ENCODE measurements around the gene SOX6. TPM values are rescaled to one million over a fixed set of nuclear protein-coding genes. Genes with fewer than 3 reads are reported as not detected.

The SOX6 gene
- polyA plus RNA-seq, 1 donor (not counting 4 experiments of a cell fraction or from before 2014, with no cell fraction given), result 6.0 TPM

GRCh38 chr11:15942126-15942525, 414.2 kb downstream of the SOX6 start:
- H3K36me3 ChIP-seq (ENCODE audit: control insufficient read depth in 2 of 2, extremely low read depth in 1 of 2, insufficient read depth in 2 of 2, low read length in 2 of 2), result no peaks in the 10 kb centered on the region
- H3K9ac ChIP-seq (ENCODE audit: control insufficient read depth, extremely low read depth, insufficient read depth, low read length), result no peak overlapping the region
- no peak overlapping the region for H2AFZ ChIP-seq (ENCODE audit: control insufficient read depth, low read length)
- no peak overlapping the region for H3K4me3 ChIP-seq (ENCODE audit: control insufficient read depth in 2 of 3, extremely low read depth in 1 of 3, insufficient read depth in 2 of 3, low read depth in 1 of 3, low read length in 3 of 3)
- H4K20me1 ChIP-seq (ENCODE audit: control insufficient read depth, extremely low read depth, insufficient read depth, low read length), result no peaks in the 10 kb centered on the region
- H3K27ac ChIP-seq (ENCODE audit: control insufficient read depth, insufficient read depth, low read length), result no peak overlapping the region
- no peaks in the 10 kb centered on the region for H3K27me3 ChIP-seq (ENCODE audit: control insufficient read depth, extremely low read depth, insufficient read depth, low read length)
- no peaks in the 10 kb centered on the region for H3K79me2 ChIP-seq (ENCODE audit: control insufficient read depth, insufficient read depth, low read length)
- H3K9me1 ChIP-seq (ENCODE audit: control insufficient read depth, extremely low read depth, insufficient read depth, low read length), result no peaks in the 10 kb centered on the region
- FAIRE-seq, result no peak
- H3K4me2 ChIP-seq (ENCODE audit: control insufficient read depth, extremely low read depth, insufficient read depth, low read depth, low read length), result no peak overlapping the region
- peaks cover 2% of the 10 kb centered on the region for H3K9me3 ChIP-seq (ENCODE audit: control insufficient read depth, low read depth, low read length)
- no peaks in the 10 kb centered on the region for H3K4me1 ChIP-seq (ENCODE audit: control insufficient read depth, extremely low read depth, insufficient read depth, low read length)
- dilution Hi-C loops (cut with MboI; ENCODE audit: extremely low pct_ligation_motif_present, low sequenced_read_pairs), result no loop called here
- no peak for DNase-seq (ENCODE audit: low read depth, low spot score)
- TF ChIP-seq EZH2 (IDR thresholded peaks at IDR 0.05; ENCODE audit: low read length) (no peak), CTCF (optimal IDR thresholded peaks at IDR 0.05 in 1 of 3, IDR thresholded peaks at IDR 0.05 in 1 of 3, conservative IDR thresholded peaks at IDR 0.05 in 1 of 3; ENCODE audit: extremely low read depth in 1 of 3, insufficient read depth in 2 of 3, low read length in 3 of 3) (no peak)

GRCh38 chr11:15941206-15941770, 415.1 kb downstream of the SOX6 start:
- no peak overlapping the region for H2AFZ ChIP-seq (ENCODE audit: control insufficient read depth, low read length)
- DNase-seq (ENCODE audit: low read depth, low spot score), result no peak
- no peaks in the 10 kb centered on the region for H3K79me2 ChIP-seq (ENCODE audit: control insufficient read depth, insufficient read depth, low read length)
- H3K4me1 ChIP-seq (ENCODE audit: control insufficient read depth, extremely low read depth, insufficient read depth, low read length), result no peaks in the 10 kb centered on the region
- no peak overlapping the region for H3K4me2 ChIP-seq (ENCODE audit: control insufficient read depth, extremely low read depth, insufficient read depth, low read depth, low read length)
- no peak for FAIRE-seq
- TF ChIP-seq CTCF (optimal IDR thresholded peaks at IDR 0.05 in 1 of 3, IDR thresholded peaks at IDR 0.05 in 1 of 3, conservative IDR thresholded peaks at IDR 0.05 in 1 of 3; ENCODE audit: extremely low read depth in 1 of 3, insufficient read depth in 2 of 3, low read length in 3 of 3), result peak; percentile 32 to 54 (median 32)
- no peak for TF ChIP-seq EZH2 (IDR thresholded peaks at IDR 0.05; ENCODE audit: low read length)
- no peaks in the 10 kb centered on the region for H3K27me3 ChIP-seq (ENCODE audit: control insufficient read depth, extremely low read depth, insufficient read depth, low read length)
- H3K9ac ChIP-seq (ENCODE audit: control insufficient read depth, extremely low read depth, insufficient read depth, low read length), result no peak overlapping the region
- dilution Hi-C loops (cut with MboI; ENCODE audit: extremely low pct_ligation_motif_present, low sequenced_read_pairs), result no loop called here
- H3K9me3 ChIP-seq (ENCODE audit: control insufficient read depth, low read depth, low read length), result no peaks in the 10 kb centered on the region
- no peak overlapping the region for H3K27ac ChIP-seq (ENCODE audit: control insufficient read depth, insufficient read depth, low read length)
- no peaks in the 10 kb centered on the region for H3K36me3 ChIP-seq (ENCODE audit: control insufficient read depth in 2 of 2, extremely low read depth in 1 of 2, insufficient read depth in 2 of 2, low read length in 2 of 2)
- H3K9me1 ChIP-seq (ENCODE audit: control insufficient read depth, extremely low read depth, insufficient read depth, low read length), result no peaks in the 10 kb centered on the region
- H4K20me1 ChIP-seq (ENCODE audit: control insufficient read depth, extremely low read depth, insufficient read depth, low read length), result no peaks in the 10 kb centered on the region
- H3K4me3 ChIP-seq (ENCODE audit: control insufficient read depth in 2 of 3, extremely low read depth in 1 of 3, insufficient read depth in 2 of 3, low read depth in 1 of 3, low read length in 3 of 3), result no peak overlapping the region

Measured in keratinocyte (primary cell).